HCEC 1CT (cell line): ENCODE results near the gene RELCH.

Experiments
- DNase-seq: peaks from one replicate; pipeline ENCODE4 v3.0.0-alpha.2; 2017

The RELCH gene

DNA sequence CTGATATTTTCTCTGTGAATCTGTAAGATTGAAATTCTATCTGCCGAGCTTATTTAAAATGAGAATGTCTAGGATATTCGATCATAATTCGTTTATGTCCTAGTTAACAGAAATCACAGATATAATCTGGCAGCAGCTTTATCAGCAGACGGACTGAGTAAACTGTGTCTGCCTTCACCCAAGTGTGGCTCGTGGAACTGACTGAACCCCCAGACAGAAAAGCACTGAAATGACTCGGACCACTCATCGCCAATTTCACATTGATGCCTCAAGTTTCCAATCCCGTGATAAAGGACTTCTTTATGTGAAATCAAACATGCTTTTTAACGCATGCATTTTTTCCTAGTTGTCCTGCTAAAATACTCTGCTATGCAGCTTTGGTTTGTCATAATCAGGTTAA, 153.9 kb downstream of the RELCH start:
- DNase-seq = no peak

DNA sequence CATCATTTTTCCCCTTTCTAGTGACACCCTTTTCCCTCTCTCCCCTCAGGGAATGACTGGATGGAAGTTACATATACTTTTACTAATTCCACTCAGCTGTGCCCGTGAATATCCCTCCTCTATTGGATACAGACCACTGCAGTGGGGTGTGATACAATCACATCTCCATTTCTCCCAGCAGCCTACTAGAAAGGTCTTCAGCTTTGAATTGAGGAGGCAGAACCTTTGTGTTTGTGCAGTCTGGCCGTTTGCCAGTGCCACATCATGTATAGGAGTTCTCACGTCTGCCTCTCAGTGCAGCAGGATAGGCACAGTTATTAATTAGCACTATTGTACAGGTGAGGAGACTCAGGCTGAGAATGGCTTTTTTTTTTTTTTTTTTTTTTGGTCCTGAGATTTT, 154.4 kb downstream of the RELCH start:
- DNase-seq = no peak

DNA sequence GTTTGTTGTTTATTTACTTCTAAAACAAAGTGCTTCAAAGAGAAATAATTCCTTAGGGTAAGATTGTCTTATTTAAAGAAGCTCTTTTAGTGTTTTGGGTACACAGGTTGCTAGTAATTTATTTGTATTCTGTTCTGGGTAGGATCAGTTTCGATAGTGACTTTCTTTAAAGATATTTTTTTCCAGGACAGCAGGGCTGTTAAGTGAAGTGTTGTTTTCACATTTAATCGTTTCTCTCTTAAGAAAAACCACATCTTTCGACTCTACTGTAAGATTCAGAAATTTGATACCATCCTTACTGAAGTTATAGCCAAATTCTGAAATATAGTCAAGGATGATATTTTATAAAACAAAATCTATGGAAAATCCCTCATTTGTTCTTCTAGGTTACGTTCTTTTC, 155.8 kb downstream of the RELCH start:
- DNase-seq = no peak

DNA sequence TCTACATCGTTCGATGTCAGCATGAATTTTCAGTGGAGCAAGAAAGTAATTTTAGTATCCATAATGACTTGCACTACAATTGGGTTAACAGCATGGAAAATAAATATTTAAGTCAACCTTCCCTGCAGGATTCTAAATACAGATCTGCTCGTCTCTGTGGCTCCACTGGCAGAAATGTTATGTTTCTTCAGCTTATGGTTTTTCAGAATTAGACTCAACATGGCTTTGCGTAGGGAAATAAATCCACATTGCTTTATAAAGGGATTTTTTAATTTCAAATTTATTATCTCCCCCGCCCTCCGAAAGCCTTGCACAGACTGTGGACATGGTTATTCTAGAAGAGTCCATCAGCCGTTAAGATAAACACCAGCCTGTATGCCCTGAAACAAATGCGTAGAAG, 156.3 kb downstream of the RELCH start:
- DNase-seq = no peak

GRCh38 chr18:62345909-62346308, 158.9 kb downstream of the RELCH start:
- no peak for DNase-seq

DNA sequence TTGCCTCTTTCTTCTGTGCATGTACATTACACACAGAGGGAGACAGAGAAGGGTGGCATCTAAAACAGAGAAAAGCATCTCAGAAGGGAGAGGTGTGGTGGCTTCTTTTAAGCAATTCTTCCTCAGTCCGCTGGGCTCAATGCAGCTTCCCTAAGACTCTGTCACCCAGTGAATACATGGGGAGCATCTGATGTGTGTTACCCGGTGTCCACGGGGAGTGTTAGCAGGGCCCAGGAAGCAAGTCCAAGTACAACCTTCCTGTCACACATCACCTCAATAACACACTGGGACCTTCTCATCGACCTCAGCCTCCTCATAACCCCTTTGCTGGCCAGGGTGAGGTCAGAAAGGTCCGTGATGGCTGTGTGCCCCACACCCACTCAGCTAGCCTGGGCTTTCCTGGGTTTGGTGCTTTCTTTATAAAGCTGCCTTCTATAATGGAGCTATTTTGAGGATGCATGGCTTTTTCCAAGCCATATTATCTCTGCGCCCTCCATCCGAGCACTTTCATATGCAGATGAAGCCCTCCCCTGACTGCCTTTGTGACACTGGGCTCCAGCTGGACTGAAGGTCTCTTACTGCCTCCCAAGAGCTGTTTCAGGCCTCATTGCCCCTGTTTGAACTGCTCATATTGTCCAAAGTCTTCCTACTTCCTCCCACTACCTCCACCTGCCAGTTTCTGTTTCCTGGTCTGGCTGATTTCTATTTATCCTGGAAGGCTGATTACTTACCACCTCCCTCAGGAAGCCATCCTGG, 159.5 kb downstream of the RELCH start:
- no peak for DNase-seq

GRCh38 chr18:62347089-62347506, 160.0 kb downstream of the RELCH start:
- DNase-seq = no peak

DNA sequence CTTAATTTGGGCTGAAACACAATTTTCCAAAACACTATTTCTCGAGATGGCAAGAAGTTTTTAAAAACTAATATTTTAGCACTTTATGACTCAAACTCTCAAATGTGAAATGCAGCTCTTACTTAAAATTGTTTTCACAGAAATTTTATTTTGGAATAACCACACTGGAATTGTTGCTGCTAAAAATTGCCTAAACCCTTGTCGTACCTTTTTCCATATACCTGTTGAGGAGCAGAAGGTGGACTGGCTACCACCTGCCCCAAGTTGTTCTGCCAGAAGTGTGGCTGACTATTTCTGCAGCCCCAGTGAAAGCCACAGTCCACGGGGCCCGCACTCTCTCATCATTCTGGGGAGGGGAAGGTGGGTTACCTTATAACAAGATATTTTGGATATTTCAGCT, 161.4 kb downstream of the RELCH start:
- DNase-seq = no peak

- no peak for DNase-seq
Measured at GRCh38 chr18:62353170-62353569, 166.1 kb downstream of the RELCH start.

- no peak for DNase-seq
Measured at GRCh38 chr18:62354151-62354550, 167.1 kb downstream of the RELCH start.

DNA sequence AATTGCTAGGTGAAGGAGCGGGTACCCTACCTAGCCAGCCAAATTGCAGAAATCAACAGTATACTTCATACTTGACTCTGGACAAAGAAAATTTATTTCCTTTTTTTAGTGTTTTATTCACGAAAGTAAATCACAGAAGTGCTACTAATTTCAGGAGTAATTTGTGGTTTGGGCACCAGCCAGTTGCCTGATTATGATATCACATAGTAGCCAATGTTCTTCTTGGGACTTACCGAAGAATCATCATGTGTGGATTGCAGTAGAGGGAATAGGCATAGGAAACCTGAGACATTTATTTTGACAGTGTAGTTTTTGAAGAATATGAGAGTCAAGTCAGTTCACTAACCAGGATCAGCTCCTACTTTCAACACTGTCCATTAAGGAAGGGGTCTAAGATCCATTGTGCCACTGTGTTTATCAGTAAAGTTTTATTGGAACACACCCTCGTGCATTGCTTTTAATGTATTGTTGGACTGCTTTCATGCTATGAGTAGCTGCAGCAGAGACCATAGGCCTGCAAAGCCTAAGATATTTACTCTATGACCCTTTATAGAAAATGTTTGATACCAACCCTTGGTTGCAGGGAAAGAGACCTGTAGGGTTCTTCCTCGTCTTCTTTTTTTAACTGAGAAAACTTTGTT, 170.1 kb downstream of the RELCH start:
- no peak for DNase-seq
